PFSK-1 (cell line): ENCODE results near the gene ARHGEF11.

Source experiments
- FOXP2 ChIP-seq: optimal IDR thresholded peaks from 2 replicates; pipeline ENCODE3; 2011; ENCODE audit warnings: borderline replicate concordance, control low read depth, inconsistent platforms; ENCODE audit not compliant: insufficient read depth; ENCODE audit errors: extremely low read length, extremely low read depth
- POLR2AphosphoS5 ChIP-seq: IDR thresholded peaks from 2 replicates; pipeline ENCODE4 v1.6.1; 2012; ENCODE audit warnings: low read depth, mild to moderate bottlenecking, control low read depth, low read length, moderate library complexity
- REST ChIP-seq, 2 experiments: IDR thresholded peaks; 2 replicates each; pipeline versions ENCODE4 v1.6.1 to v1.8.0; 2011 to 2012; ENCODE audit warnings: low read depth in 2 of 2, low read length in 2 of 2, control low read depth in 1 of 2, inconsistent platforms in 1 of 2, mild to moderate bottlenecking in 1 of 2, moderate library complexity in 1 of 2; ENCODE audit not compliant: insufficient read depth in 1 of 2
- SIN3A ChIP-seq: IDR thresholded peaks from 2 replicates; pipeline ENCODE4 v1.6.1; 2012; ENCODE audit warnings: mild to moderate bottlenecking, low read length, moderate library complexity, borderline replicate concordance; ENCODE audit not compliant: insufficient read depth
- TAF1 ChIP-seq: IDR thresholded peaks from 2 replicates; pipeline ENCODE4 v1.6.1; 2012; ENCODE audit warnings: low read length, control low read depth, borderline replicate concordance; ENCODE audit not compliant: insufficient read depth

Gene ARHGEF11

GRCh38 chr1:156908541-156908940 lies 137.0 kb downstream of the ARHGEF11 start:
- TF ChIP-seq REST (IDR thresholded peaks at IDR 0.05; ENCODE audit: insufficient read depth in 1 of 2, low read depth in 2 of 2, low read length in 2 of 2) (no peak), FOXP2 (no peak), POLR2AphosphoS5 (no peak), SIN3A (no peak), TAF1 (no peak)

- TF ChIP-seq FOXP2 (no peak), POLR2AphosphoS5 (no peak), TAF1 (no peak), SIN3A (no peak), REST (IDR thresholded peaks at IDR 0.05; ENCODE audit: insufficient read depth in 1 of 2, low read depth in 2 of 2, low read length in 2 of 2) (no peak)
Observed at GRCh38 chr1:156906206-156906906, 139.2 kb downstream of the ARHGEF11 start.

GRCh38 chr1:156905651-156906050 lies 139.9 kb downstream of the ARHGEF11 start:
- TF ChIP-seq REST (IDR thresholded peaks at IDR 0.05; ENCODE audit: insufficient read depth in 1 of 2, low read depth in 2 of 2, low read length in 2 of 2) (no peak), TAF1 (no peak), SIN3A (no peak), FOXP2 (no peak), POLR2AphosphoS5 (no peak)

- TF ChIP-seq SIN3A: no peak
- TF ChIP-seq POLR2AphosphoS5: no peak
- no peak for TF ChIP-seq TAF1
- TF ChIP-seq REST (IDR thresholded peaks at IDR 0.05; ENCODE audit: insufficient read depth in 1 of 2, low read depth in 2 of 2, low read length in 2 of 2): no peak
- no peak for TF ChIP-seq FOXP2
Observed at GRCh38 chr1:156905176-156905575, 140.4 kb downstream of the ARHGEF11 start.
